ENCODE data around the gene PRSS58.

DNA sequence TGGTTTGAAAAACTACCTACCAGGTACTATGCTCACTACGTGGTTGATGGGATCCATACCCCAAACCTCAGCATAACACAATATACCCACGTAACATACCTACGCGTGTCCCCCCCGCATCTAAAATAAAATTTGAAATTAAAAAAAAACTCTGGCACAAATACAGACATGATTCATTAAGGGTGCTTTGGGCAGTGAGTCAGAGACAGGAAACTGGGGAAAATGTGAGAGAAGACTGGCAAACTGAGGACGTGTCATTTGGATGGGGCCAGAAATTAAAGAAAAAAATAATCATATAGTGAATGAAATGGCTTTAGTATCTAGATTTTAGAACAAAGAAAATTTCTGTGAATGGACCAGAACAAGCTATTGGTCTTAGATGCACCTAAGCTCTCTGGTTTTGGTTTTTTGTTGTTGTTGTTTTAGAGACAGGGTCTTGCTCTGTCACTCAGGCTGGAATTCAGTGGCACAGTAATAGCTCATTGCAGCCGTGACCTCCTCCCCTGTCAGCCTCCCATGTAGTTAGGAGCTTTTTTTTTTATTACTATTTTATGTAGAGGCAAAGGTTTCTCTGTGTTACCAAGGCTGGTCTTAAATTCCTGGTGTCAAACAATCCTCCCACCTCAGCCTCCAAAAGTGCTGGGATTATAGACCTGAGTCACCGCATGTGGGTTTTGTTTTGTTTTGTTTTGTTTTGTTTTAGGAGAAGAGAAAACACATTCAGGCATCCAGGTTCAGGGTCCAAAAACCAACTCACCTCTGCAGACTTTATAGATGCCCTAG is 5.9 kb upstream of the PRSS58 start:
- TF ChIP-seq, protein P1, sequence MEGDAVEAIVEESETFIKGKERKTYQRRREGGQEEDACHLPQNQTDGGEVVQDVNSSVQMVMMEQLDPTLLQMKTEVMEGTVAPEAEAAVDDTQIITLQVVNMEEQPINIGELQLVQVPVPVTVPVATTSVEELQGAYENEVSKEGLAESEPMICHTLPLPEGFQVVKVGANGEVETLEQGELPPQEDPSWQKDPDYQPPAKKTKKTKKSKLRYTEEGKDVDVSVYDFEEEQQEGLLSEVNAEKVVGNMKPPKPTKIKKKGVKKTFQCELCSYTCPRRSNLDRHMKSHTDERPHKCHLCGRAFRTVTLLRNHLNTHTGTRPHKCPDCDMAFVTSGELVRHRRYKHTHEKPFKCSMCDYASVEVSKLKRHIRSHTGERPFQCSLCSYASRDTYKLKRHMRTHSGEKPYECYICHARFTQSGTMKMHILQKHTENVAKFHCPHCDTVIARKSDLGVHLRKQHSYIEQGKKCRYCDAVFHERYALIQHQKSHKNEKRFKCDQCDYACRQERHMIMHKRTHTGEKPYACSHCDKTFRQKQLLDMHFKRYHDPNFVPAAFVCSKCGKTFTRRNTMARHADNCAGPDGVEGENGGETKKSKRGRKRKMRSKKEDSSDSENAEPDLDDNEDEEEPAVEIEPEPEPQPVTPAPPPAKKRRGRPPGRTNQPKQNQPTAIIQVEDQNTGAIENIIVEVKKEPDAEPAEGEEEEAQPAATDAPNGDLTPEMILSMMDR (IDR thresholded peaks at IDR 0.05; ENCODE audit: insufficient read depth, low read depth, low read length), result no peak
- TF ChIP-seq EZH2 (IDR thresholded peaks at IDR 0.05; ENCODE audit: insufficient read depth, low read length), result no peak

All from astrocyte (in vitro differentiated cells and primary cell).